C4-2B (cell line): Measurements from ENCODE around the gene MMP15.

Experiments
- H3K27ac ChIP-seq: fragments of 450-650 bp; 2 replicates; pipeline ENCODE4 v1.5.1; 2017
- CTCF ChIP-seq: fragments of 450-650 bp; conservative IDR thresholded peaks from 2 replicates; pipeline ENCODE4 v1.5.1; 2017; ENCODE audit warnings: mild to moderate bottlenecking
- ZFX ChIP-seq: fragments of 450-650 bp; IDR thresholded peaks from 2 replicates; pipeline ENCODE4 v1.6.1; 2017

MMP15 gene

GRCh38 chr16:58024486-58025350 lies 836 bp upstream of the MMP15 start:
- TF ChIP-seq ZFX (no peak), CTCF (no peak)
- peak overlapping the region; percentile 98 for H3K27ac ChIP-seq

- H3K27ac ChIP-seq = peak overlapping the region; percentile 98
- TF ChIP-seq CTCF (no peak), ZFX (peak; percentile 51; the same call in 1 of the 2 replicates)
These were observed 668 bp downstream of the MMP15 start for GRCh38 chr16:58026139-58026704.

- peak overlapping the region; percentile 98 for H3K27ac ChIP-seq
- TF ChIP-seq CTCF (peak; percentile 19), ZFX (no peak)
These were observed 1.2 kb downstream of the MMP15 start for GRCh38 chr16:58026705-58027160.

- H3K27ac ChIP-seq = peak overlapping the region; percentile 98
- TF ChIP-seq ZFX (no peak), CTCF (no peak)
These were observed 1.8 kb downstream of the MMP15 start for GRCh38 chr16:58027161-58027915.

GRCh38 chr16:58027916-58028455 lies 2.4 kb downstream of the MMP15 start:
- TF ChIP-seq CTCF (no peak), ZFX (no peak)
- peak overlapping the region; percentile 98 for H3K27ac ChIP-seq

DNA sequence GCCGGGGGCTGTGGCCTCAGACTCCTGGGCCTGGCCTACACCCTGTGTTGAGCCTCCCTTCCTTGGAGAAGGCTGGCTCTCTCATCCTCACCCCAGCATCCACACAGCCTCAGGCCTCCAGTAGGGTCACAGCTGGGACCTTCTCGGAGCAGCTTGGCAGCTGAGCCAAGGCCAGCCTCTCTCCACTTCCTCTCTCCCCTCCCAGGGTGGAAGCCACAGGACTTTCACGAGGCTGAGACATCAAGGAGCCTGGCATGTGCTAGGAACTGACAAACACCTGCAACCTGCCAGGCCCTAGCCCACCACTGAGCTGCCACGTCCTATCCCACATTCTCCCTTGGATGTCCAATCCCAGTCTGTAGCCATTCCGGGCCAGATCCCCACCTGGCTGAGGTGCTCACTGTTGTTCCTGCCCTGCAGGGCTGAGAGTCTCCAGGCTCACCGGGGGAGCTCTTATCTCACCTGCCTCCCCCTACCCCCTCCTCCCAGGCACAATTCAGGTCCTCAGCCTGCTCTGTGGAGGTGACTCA lies 3.1 kb downstream of the MMP15 start:
- TF ChIP-seq CTCF (no peak), ZFX (no peak)
- peak overlapping the region; percentile 98 for H3K27ac ChIP-seq
